HUES48 (cell line): Measurements from ENCODE around the gene RNF146.
A peak's percentile ranks its signal among the peaks of the same experiment; 100 is the strongest.
"Not testable (repeated sequence)": the region's sequence is repeated elsewhere in the genome, so short reads cannot be mapped to it uniquely, and the experiment has no call there.

Source experiments
- H3K27ac ChIP-seq: one replicate; pipeline ENCODE4 v1.7.0; 2013; ENCODE audit warnings: low read depth, low read length, inconsistent platforms
- H3K27me3 ChIP-seq: 2 replicates; pipeline ENCODE4 v1.6.1; 2013; ENCODE audit warnings: mild to moderate bottlenecking, low read length; ENCODE audit not compliant: control insufficient read depth, insufficient read depth
- H3K36me3 ChIP-seq: 2 replicates; pipeline ENCODE4 v1.6.1; 2013; ENCODE audit warnings: low read length; ENCODE audit not compliant: control insufficient read depth, insufficient read depth
- H3K4me1 ChIP-seq: 2 replicates; pipeline ENCODE4 v1.6.1; 2013; ENCODE audit warnings: mild to moderate bottlenecking, low read length; ENCODE audit not compliant: control insufficient read depth, insufficient read depth
- H3K4me3 ChIP-seq: 2 replicates; pipeline ENCODE4 v1.5.1; 2013; ENCODE audit warnings: mild to moderate bottlenecking, low read depth, low read length
- H3K9ac ChIP-seq: 2 replicates; pipeline ENCODE4 v1.6.1; 2013; ENCODE audit warnings: mild to moderate bottlenecking, low read depth, low read length, moderate library complexity
- H3K9me3 ChIP-seq: 2 replicates; pipeline ENCODE4 v1.6.1; 2013; ENCODE audit warnings: low read length; ENCODE audit not compliant: control insufficient read depth, insufficient read depth

The RNF146 gene

DNA sequence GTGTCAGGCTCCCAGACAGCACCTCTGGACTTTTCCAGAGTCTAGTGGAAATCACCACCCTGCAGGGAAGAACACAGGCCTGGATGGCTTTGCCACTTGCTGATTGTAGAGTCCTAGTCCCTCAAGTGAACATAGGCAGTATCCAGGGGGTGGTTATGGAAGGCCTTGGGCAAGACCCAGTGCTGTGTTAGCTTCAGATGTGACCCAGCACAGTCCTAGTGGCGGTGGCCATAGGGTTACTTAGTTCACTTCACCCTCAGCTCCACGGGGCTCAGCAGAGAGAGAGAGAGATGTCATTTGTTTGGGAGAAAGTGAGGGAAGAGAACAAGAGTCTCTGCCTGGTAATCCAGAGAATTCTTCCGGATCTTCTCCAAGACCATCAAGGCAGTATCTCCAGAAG lies 37.3 kb downstream of the RNF146 start:
- H3K4me1 ChIP-seq, result peaks cover 10% of the 10 kb centered on the region; the same call in 1 of the 2 replicates
- no peaks in the 10 kb centered on the region for H3K9me3 ChIP-seq
- H3K27ac ChIP-seq, result no peak overlapping the region
- H3K9ac ChIP-seq, result no peak overlapping the region
- H3K27me3 ChIP-seq, result no peaks in the 10 kb centered on the region
- peaks cover 2% of the 10 kb centered on the region; the same call in 1 of the 2 replicates for H3K36me3 ChIP-seq
- H3K4me3 ChIP-seq, result no peak overlapping the region

GRCh38 chr6:127305741-127306140 lies 39.1 kb downstream of the RNF146 start:
- Histone ChIP-seq H3K27me3 (no peaks in the 10 kb centered on the region), H3K27ac (no peak overlapping the region), H3K9me3 (no peaks in the 10 kb centered on the region), H3K36me3 (peaks cover 8% of the 10 kb centered on the region), H3K4me1 (0 out of 2 replicates have a peak, but pooled peaks cover 3% of the 10 kb centered on the region), H3K9ac (no peak overlapping the region), H3K4me3 (no peak overlapping the region)

DNA sequence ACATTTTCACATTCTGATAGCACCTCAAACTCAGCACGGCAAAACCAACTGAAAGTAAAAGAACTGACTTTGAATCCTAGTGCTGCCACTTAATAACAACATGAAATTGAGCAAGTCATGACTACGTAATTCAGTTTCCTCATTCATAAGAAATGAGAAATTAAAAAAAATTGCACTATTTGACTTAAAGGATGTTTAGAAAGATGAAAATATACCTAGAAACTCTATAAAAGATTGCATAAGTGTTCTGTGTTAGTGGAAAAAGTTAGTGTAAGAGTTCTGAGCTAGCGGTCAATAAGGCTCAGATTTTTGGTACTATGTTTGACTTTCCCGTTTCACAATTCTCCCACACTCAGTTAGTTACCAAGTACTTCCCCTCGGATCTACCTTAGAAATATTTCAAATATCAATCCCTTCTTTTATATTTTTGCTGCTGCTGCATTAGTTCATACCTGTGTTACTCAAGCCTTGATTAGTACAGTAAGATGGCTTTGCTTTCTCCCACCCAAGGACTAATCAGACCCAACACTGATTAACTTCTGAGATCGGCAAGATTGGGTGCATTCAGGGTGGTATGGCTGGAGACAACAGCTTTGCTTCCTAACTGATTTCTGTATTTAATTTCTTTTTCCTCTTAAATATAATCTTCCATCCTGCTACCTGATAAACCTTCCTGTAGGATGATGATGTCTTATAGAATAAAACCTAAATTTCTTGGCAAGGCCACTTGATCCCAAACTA lies 50.9 kb downstream of the RNF146 start:
- H3K4me1 ChIP-seq, result no peaks in the 10 kb centered on the region
- no peak overlapping the region for H3K4me3 ChIP-seq
- H3K27me3 ChIP-seq, result no peaks in the 10 kb centered on the region
- H3K9ac ChIP-seq, result no peak overlapping the region
- H3K36me3 ChIP-seq, result peaks cover 62% of the 10 kb centered on the region
- H3K9me3 ChIP-seq, result no peaks in the 10 kb centered on the region
- no peak overlapping the region for H3K27ac ChIP-seq

- no peaks in the 10 kb centered on the region for H3K27me3 ChIP-seq
- H3K4me3 ChIP-seq, result no peak overlapping the region
- no peaks in the 10 kb centered on the region for H3K9me3 ChIP-seq
- no peak overlapping the region for H3K9ac ChIP-seq
- H3K36me3 ChIP-seq, result peaks cover 60% of the 10 kb centered on the region
- no peaks in the 10 kb centered on the region for H3K4me1 ChIP-seq
- H3K27ac ChIP-seq, result no peak overlapping the region
Measured at GRCh38 chr6:127319686-127320085, 53.0 kb downstream of the RNF146 start.

GRCh38 chr6:127328043-127328609 lies 61.5 kb downstream of the RNF146 start:
- Histone ChIP-seq H3K36me3 (peaks cover 58% of the 10 kb centered on the region), H3K4me1 (peaks cover 12% of the 10 kb centered on the region; the same call in 1 of the 2 replicates), H3K27me3 (no peaks in the 10 kb centered on the region), H3K9me3 (no peaks in the 10 kb centered on the region), H3K27ac (no peak overlapping the region), H3K9ac (no peak overlapping the region), H3K4me3 (no peak overlapping the region)

DNA sequence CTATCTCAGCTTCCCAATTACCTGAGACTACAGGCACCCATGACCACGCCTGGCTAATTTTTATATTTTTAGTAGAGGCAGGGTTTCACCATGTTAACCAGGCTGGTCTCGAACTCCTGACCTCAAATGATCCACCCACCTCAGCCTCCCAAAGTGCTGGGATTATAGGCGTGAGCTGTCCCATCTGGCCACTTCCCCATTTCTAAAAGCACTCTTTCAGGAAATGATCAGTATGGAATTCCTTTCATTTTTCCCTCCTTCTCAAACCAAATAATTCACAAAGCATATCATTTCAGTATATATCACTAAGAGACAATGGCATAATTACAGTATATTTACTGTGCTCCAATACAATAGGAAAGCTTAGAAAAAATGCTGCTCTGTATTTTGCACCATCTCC lies 64.6 kb downstream of the RNF146 start:
- peaks cover 29% of the 10 kb centered on the region for H3K36me3 ChIP-seq
- H3K9ac ChIP-seq, H3K27me3 ChIP-seq, H3K9me3 ChIP-seq, H3K4me3 ChIP-seq: not testable (repeated sequence)
- peak overlapping the region; percentile 55 for H3K27ac ChIP-seq
- H3K4me1 ChIP-seq, result peaks cover 15% of the 10 kb centered on the region; the same call in 1 of the 2 replicates

- H3K9ac ChIP-seq, result peak overlapping the region; percentile 10; the same call in 1 of the 2 replicates
- H3K4me1 ChIP-seq, result peaks cover 25% of the 10 kb centered on the region; the same call in 1 of the 2 replicates
- H3K36me3 ChIP-seq, result peaks cover 17% of the 10 kb centered on the region
- no peaks in the 10 kb centered on the region for H3K27me3 ChIP-seq
- peak overlapping the region; percentile 76 for H3K27ac ChIP-seq
- H3K4me3 ChIP-seq, result no peak overlapping the region
- no peaks in the 10 kb centered on the region for H3K9me3 ChIP-seq
Measured at GRCh38 chr6:127332383-127332961, 65.8 kb downstream of the RNF146 start.
